CD4-positive, alpha-beta T cell treated with Interleukin-4 for 1 hour (primary cell): ENCODE results near the gene FDCSP.
"Not testable (repeated sequence)": the region's sequence is repeated elsewhere in the genome, so short reads cannot be mapped to it uniquely, and the experiment has no call there.

Source experiments
- DNase-seq, 2 donors: peaks; one replicate each; pipeline ENCODE4 v3.0.0-alpha.2; 2020 to 2022

The FDCSP gene

DNA sequence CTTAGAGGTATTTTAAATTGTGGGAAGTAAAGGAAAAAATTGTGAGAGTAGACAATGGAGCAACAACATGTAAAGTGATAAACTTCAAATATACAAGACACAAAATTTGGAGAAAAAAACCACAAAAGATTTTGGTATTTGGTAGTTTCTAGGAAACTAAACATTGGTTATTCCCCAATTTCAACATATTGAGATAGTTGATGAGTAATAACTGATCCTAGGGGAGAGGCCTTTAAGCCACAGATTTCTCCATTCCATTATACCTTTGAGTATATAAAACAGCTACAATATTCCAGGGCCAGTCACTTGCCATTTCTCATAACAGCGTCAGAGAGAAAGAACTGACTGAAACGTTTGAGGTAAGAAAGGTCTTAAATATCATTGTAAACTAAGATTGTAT, at the start of gene FDCSP:
TSS of gene FDCSP (plus strand) at position 301 of the 400 bp plus-strand sequence. CDS start 5,071 bp downstream, outside the sequence.
- DNase-seq: no peak

DNA sequence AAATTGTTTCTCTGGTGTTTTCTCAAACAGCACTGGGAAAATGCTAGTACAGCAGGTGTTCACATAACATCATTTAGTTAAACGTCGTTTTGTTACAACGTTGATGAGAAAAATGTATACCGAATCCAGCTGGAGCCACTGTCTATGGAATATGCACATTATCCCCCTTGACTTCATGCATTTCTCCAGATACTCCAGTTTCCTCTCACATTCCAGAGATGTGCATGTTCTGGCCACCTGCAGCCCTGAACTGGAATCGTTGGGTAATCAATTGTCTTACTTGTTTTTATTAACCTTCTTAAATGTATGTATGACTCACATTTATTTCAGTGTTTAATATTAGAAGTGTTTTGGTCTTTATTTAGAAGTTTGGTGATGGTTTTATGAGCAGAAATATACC, 48.8 kb upstream of the FDCSP start:
- DNase-seq: no peak

DNA sequence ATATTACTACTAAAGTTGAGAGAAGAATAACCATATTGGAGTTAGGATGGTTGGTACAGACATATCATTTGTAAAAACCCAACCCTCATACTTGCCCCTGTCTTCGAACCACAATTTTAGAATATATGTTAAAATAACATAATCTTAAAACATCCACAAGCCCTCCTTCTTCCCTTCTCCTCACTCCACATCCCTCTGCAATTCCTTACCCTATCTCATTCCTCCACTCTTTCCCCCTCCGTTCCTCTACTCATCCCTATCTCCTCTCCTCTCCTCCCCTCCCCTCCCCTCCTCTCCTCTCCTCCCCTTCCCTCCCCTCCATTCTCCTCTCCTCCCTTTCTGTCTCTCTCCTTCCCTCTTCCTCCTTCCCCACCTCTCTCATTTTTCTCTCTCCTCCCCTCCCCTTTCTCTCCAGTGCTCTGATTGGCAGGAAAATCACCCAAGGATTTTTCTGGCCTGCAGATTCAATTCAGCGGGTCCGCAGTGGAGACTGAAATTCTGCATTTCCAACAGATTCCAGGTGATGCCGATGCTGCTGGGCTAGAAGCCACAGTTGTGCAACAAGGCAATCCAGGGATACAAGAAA, 47.8 kb upstream of the FDCSP start:
- no peak for DNase-seq

DNA sequence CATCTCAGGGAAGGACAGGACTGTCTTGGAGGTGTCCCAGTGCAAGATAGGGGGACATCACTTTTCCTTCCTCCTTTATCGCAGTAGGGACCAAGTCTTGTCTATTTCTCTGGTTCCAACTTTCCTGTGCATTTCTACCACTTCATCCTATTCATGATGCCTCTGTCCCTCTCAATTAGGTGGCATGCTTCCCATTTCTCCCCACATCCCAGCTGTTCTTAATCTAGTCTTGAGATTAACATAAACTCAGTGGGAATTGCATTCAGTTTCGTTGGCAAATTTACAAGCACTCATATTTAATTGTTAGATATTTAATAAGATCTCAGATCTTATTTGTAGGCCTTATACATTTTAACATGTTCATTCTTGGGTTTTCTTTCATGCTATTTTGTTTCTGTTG, 46.1 kb upstream of the FDCSP start:
- no peak for DNase-seq

DNA sequence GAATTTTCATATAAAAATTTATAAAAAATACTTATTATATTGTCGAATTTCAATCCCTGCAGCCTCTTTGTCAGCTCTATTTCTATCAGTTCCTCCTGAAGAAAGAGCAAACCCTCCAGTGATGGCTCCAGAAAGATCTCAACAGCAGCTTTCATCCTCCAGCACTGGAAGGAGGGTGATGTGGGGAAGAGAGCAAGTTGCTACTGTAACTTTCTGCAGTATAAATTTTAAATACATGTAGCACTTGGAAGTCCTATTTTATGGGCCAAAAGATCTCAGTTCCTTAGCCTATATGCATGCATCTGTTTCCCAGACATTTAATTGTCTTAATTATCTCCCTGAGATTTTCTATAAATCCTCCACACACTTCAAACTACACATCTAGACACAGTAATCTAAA, 44.1 kb upstream of the FDCSP start:
- no peak for DNase-seq

DNA sequence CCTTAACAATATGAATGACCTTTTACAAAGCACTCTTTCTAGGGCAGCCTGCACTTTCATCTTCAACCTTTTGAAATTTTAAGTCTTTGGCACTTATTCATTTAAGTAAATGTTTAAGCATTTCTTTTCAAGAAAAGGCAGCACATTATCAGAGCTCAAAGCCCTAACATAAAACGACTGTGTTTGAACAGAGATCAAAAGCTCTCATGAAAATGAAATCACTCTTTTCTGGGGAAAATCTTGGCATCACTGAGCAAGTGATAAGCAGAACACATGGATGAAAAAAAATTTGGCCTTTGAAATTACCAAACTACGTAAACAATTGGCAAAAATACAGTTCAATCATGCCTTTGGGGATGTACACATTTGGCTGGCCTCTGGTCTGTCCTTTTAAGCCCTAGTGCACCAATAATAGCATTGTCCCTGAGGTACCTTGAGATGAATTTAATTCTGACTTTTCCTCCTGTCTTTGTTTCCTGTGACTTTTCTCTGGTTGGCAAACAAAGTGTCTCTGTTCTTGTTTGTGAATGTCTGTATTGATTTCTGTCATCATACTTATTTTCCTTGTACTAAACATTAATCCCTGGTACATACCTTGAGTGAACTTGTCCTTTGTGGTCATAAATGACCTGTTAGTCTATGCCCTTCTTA, 43.3 kb upstream of the FDCSP start:
- no peak for DNase-seq

DNA sequence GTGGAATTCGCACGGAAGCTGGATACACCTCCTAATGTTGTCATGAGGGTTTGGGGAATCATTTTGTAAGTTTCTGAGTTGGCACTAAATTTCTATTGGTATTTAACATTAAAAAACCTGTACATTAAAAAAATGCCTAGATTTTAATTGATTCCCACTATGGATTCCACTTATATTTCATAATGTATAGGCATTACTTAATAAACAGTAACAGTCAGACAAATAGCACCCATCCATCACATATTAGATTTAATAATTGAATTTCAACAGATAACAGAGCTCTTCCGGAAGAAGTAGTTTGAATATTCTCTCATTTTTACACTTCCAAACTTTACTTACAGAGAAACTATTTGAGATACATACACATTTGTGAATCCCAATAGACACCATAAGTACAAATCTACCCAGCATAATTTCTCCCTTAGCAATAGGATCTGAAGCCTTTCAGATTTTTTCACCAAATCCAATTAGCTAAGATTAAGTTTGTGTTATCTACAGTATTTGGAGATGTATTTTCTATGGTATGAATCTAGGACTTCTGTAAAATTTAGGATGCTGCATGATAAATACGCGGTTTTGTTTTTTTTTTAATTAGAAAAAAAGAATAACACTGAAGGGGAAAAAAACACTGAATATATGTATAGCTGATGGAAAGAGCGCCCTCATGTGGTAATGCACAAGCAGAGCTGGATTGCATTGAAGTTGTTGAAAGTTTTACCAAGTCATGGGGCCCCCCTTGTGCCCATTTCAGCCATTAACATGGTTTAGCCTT, 42.6 kb upstream of the FDCSP start:
- no peak for DNase-seq

DNA sequence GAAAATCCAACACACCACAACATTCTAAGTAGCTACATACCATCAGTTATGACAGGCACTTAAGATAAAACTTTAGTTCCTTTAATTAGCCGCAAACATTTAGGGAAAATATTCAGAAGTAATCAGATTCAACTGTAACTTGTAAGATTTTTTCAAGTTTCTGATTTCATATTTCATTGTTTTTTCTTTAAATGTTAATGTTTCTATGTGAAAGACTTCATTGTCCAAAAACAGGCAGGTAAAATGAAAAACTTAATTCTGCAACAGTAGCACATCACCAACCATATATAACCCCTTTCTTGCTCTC, 42.0 kb upstream of the FDCSP start:
- DNase-seq: no peak

DNA sequence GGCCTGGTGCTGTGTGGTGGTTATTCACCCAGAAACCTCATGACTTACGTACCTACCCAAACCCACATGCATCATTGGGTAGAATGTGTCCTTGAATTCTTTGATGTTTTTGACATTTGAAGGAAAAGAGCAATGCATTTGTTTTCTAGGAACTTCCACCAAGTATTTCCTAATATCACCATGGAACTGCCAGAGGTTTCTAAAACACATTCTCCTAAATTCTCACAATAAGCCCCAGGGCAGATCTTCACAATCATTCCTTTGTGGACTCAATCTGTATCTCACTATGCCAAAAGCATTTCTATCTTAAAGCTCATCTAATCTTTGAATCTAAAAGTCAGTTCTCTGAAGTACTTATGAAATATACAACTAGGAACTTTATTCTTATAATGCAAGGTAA, 38.7 kb upstream of the FDCSP start:
- no peak for DNase-seq

DNA sequence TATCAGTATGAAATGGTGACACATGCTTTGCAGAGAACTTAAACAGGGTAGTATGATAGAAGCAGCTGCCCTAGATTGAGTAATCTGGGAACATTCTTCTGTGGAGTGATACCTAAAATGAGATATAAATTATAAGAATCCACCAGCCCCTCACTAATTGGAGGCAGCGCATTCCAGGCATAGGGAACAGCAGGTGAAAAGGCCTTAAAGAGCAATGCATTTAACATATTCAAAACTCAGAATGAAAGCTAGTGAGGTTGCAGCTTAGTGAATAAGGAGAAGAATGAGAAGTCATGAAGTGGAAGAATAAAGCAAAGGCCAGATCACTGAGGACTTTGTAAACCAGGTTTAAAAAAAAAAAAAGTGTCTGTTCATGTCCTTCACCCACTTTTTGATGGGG, 35.3 kb upstream of the FDCSP start:
- no peak for DNase-seq

DNA sequence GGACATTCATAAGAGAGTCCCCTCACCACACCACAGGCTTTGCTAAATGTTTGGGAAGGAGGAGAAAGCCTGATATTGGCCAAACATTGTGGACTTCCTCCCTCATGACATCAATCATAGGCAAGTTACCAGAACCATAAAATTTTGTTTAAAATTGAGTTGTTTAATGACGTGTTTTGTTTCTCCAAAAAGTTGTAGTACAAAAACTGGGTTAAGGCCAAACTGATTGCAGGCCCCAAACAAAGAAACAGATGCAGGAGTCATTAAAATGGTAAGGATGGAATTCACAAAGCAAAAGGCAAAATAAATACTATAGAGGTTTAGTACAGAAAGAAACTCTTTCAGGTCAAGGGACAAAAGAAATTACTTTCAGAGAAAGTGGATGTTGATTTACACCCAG, 34.3 kb upstream of the FDCSP start:
- DNase-seq: no peak

DNA sequence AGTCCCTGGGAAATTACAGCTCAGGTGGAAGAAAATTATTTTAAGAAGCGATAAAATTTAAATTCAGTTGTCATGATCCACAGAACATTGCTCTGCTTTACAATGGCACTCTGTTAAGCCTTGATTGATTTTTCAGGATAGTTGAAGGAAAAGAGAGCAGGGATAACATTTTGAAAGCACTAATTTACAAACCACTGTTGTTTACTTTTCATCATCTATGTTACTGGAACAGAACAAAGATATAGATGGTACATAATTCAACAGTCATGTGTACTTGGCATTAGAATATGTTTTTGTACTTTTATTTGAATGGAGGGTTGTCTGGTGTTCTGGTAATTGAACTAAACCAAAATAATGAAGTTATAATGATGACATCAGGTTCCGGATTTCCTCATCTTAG, 33.0 kb upstream of the FDCSP start:
- no peak for DNase-seq

DNA sequence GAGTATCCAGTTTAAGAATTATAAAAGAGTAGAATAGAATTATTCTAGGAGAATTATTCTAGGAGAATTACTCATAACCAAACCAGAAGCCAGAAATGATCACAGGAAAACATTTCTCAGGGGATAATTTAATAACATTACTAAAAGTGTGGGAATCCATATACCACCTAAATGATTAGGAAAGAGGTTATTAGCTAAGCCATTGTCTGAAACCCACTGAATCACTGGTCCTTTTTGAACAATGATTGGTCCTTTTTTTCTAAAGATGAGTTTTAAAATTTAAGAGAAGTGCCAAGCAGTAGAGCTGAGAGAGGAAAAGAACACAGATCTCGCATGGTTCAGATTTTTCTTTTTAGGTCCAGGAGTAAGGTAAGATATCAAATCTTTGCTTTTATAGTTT, 30.5 kb upstream of the FDCSP start, which contains the start of gene ODAM:
TSS of gene ODAM (plus strand) at position 301 of the 400 bp plus-strand sequence. CDS start 819 bp downstream, outside the sequence.
- no peak for DNase-seq

DNA sequence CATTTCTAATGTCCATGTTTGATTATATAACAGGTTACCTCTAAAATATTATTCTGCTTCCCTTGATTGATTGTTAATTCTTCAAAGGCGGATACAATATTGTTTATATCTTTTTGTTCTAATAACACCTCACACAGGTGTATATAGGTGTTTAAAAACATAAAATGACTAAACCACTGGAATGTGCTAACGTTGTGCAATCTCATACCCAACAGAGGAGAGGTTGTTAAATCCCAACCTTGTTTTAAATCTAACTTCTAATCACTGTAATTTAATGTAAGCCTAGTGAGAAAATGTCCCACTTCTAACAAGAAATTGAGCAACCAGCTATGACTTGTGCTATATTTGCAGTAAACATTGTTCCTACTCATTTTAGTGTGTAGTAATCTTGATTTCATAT, 29.1 kb upstream of the FDCSP start:
- DNase-seq: no peak

DNA sequence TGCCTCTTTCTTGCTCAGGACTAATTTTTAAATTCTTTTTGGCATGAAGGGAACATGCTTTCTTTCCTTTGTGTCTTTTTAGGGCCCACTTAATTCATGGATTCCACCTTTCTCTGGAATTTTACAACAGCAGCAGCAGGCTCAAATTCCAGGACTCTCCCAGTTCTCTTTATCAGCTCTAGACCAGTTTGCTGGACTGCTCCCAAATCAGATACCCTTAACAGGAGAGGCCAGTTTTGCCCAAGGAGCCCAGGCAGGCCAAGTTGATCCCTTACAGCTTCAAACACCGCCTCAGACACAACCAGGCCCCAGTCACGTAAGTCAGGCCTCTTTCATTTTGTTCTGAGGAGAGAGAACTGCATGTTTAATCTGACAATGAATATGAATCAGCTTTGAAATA, 28.1 kb upstream of the FDCSP start:
- DNase-seq: no peak

DNA sequence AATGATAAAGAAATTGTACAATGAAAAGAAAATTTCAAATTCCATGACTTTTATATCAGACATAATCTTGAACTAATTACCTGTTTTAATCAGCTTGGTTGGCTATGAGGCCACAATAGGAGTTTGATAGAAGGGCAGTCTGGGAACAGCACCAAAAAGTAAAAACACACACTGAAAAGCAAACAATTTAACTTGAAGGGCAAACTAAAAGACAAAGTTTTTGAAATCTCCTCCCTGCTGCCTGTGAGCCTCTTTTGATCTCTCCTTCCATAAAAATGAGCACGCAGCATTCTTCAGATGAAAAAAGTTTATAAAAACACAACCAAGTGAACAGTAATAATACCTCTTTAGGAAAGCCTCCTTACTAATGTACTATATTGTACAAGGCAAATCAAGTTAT, 22.3 kb upstream of the FDCSP start:
- DNase-seq: no peak

DNA sequence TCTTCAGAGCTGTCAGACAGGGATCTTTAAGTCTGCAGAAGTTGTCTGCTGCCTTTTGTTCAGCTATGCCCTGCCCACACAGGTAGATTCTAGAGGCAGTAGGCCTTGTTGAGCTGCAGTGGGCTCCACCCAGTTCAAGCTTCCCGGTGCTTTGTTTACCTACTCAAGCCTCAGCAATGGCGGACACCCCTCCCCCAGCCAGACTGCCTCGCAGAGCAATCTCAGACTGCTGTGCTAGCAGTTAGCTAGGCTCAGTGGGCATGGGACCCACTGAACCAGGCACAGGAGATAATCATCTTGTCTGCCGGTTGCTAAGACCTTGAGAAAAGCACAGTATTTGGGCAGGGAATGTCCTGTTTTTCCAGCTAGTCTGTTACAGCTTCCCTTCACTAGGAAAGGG, 13.2 kb upstream of the FDCSP start:
- DNase-seq: not testable (repeated sequence)

DNA sequence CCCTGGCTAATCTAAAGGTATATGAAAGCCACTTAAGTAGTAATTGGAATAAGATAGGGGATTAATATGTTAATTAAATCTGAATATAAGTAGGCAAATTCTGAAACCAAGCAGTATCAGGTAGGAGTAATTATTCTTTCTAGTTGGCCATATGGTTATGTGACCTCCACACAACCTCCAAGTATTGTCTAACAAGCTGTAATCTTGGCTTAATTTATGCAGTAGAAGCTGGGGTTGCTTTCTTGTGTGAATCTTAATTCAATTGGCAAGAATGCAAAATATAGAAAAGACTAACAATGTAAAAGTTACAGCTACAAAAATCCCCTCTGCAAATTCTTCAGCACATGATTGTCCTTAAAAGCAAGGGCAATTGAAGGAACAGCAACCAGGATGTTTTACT, 9.8 kb upstream of the FDCSP start:
- not testable (repeated sequence) for DNase-seq

DNA sequence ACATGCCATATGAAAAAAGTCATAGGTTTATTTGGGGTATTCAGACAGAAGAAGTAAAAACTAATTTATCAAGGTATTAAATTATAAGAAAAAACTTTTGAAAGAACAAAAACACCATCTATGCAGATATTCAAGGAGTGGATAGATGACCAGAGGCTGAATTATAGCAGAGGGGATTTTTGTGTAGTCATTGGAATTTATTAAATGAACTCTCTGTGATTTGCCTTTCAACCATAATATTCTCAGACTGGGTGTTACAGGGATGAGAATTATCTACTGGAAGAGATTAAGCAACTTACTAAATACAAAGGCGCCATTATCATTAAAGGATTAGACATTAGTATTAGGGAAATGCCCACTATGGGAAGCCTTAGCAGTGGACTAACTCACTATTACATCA, 9.4 kb upstream of the FDCSP start:
- not testable (repeated sequence) for DNase-seq

DNA sequence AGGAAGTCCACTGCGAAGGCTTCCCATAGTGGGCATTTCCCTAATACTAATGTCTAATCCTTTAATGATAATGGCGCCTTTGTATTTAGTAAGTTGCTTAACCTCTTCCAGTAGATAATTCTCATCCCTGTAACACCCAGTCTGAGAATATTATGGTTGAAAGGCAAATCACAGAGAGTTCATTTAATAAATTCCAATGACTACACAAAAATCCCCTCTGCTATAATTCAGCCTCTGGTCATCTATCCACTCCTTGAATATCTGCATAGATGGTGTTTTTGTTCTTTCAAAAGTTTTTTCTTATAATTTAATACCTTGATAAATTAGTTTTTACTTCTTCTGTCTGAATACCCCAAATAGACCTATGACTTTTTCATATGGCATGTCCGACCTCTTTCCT, 4.5 kb upstream of the FDCSP start:
- DNase-seq: not testable (repeated sequence)

DNA sequence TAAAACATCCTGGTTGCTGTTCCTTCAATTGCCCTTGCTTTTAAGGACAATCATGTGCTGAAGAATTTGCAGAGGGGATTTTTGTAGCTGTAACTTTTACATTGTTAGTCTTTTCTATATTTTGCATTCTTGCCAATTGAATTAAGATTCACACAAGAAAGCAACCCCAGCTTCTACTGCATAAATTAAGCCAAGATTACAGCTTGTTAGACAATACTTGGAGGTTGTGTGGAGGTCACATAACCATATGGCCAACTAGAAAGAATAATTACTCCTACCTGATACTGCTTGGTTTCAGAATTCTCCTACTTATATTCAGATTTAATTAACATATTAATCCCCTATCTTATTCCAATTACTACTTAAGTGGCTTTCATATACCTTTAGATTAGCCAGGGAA, 4.1 kb upstream of the FDCSP start:
- not testable (repeated sequence) for DNase-seq

DNA sequence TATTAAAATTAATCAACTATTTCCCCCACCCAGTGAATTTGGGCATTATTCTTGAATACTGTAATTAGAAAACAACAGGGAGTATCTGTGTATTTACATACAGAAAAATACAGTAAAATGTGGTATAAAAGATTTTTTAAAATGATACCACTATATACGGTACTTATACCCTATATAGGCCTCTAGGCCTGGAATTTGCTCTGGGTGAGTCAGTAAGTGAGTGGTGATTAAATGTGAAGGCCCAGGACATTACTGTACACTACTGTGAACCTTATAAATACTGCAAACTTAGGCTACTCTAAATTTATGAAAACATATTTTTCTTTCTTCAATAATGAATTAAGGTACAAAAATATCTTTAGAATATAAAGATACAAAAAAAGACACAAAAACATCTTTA, 10.2 kb downstream of the FDCSP start:
- DNase-seq: no peak

DNA sequence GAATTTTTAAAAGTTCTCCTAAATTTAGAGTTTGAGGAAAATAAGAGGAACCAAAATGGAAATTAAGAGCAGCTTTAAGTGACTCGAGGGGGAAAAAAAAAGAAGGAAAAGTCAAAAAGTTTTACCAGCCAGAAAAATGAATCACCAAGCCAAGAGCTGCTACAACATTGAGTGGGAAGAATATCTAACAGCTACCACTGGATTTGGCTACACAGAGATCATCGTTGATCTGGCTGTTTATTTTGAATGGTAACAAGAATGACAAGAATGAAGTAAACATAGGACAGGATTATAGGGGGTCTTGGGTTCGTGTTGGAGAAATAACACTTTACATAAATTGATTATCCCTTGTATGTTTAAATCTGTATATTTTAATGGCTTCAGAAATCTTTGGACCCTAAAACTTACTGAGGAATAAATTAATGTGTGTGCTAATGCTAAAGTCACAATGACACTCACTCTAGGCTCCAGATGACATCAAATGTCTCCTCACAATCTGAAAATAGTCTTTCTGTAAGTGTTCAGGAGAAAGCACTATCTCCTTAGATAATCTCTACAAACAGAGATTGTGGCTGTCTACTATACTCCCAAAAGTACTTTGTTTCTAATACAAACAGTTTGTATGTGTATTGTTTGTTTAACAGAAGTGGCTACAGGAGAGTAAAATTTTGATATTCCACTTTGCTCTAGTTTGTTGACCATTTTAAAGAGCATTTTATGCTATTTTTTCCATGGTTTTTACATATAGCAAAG, 13.4 kb downstream of the FDCSP start:
- DNase-seq: no peak
